Kidney capillary endothelial cell (primary cell): ENCODE results near the gene SEZ6L.
A peak's percentile ranks its signal among the peaks of the same experiment; 100 is the strongest.

Source experiments
- DNase-seq: peaks from one replicate; pipeline ENCODE4 v3.0.0-alpha.2; 2018; ENCODE audit warnings: low spot score

The SEZ6L gene

GRCh38 chr22:26339755-26340154 lies 170.5 kb downstream of the SEZ6L start:
- no peak for DNase-seq

GRCh38 chr22:26342745-26343410 lies 173.6 kb downstream of the SEZ6L start:
- DNase-seq: no peak

GRCh38 chr22:26345496-26345895 lies 176.2 kb downstream of the SEZ6L start:
- DNase-seq: no peak

- DNase-seq: no peak
Measured at GRCh38 chr22:26348810-26349526, 179.7 kb downstream of the SEZ6L start.

- no peak for DNase-seq
Measured at GRCh38 chr22:26354707-26355106, 185.4 kb downstream of the SEZ6L start.

GRCh38 chr22:26357281-26357680 lies 188.0 kb downstream of the SEZ6L start:
- DNase-seq: no peak

GRCh38 chr22:26357813-26358212 lies 188.6 kb downstream of the SEZ6L start:
- no peak for DNase-seq

- DNase-seq: no peak
Measured at GRCh38 chr22:26359156-26359555, 189.9 kb downstream of the SEZ6L start.

- DNase-seq: peak; percentile 76
Measured at GRCh38 chr22:26360169-26360885, 191.1 kb downstream of the SEZ6L start.

GRCh38 chr22:26362471-26362870 lies 193.2 kb downstream of the SEZ6L start:
- no peak for DNase-seq

GRCh38 chr22:26364066-26365015 lies 195.1 kb downstream of the SEZ6L start:
- DNase-seq: peak; percentile 65

- DNase-seq: peak; percentile 38
Measured at GRCh38 chr22:26367402-26368245, 198.4 kb downstream of the SEZ6L start.

GRCh38 chr22:26372890-26373289 lies 203.6 kb downstream of the SEZ6L start:
- no peak for DNase-seq

- no peak for DNase-seq
Measured at GRCh38 chr22:26374391-26375026, 205.2 kb downstream of the SEZ6L start.

- no peak for DNase-seq
Measured at GRCh38 chr22:26377170-26377830, 208.0 kb downstream of the SEZ6L start.

GRCh38 chr22:26380072-26380830 lies 211.0 kb downstream of the SEZ6L start:
- DNase-seq: no peak

- DNase-seq: no peak
Measured at GRCh38 chr22:26382782-26383181, 213.5 kb downstream of the SEZ6L start.

GRCh38 chr22:26383968-26384556 lies 214.8 kb downstream of the SEZ6L start:
- DNase-seq: no peak

GRCh38 chr22:26385164-26385563 lies 215.9 kb downstream of the SEZ6L start:
- DNase-seq: no peak
